IPS-NIHi7 (cell line): ENCODE data around the gene KANSL1.
A peak's percentile ranks its signal among the peaks of the same experiment; 100 is the strongest.
"Not testable (repeated sequence)": the region's sequence is repeated elsewhere in the genome, so short reads cannot be mapped to it uniquely, and the experiment has no call there.

ENCODE experiments used
- DNase-seq: peaks from one replicate; pipeline ENCODE4 v3.0.0; 2012; ENCODE audit warnings: mixed read lengths; ENCODE audit errors: extremely low spot score

The KANSL1 gene, protein sequence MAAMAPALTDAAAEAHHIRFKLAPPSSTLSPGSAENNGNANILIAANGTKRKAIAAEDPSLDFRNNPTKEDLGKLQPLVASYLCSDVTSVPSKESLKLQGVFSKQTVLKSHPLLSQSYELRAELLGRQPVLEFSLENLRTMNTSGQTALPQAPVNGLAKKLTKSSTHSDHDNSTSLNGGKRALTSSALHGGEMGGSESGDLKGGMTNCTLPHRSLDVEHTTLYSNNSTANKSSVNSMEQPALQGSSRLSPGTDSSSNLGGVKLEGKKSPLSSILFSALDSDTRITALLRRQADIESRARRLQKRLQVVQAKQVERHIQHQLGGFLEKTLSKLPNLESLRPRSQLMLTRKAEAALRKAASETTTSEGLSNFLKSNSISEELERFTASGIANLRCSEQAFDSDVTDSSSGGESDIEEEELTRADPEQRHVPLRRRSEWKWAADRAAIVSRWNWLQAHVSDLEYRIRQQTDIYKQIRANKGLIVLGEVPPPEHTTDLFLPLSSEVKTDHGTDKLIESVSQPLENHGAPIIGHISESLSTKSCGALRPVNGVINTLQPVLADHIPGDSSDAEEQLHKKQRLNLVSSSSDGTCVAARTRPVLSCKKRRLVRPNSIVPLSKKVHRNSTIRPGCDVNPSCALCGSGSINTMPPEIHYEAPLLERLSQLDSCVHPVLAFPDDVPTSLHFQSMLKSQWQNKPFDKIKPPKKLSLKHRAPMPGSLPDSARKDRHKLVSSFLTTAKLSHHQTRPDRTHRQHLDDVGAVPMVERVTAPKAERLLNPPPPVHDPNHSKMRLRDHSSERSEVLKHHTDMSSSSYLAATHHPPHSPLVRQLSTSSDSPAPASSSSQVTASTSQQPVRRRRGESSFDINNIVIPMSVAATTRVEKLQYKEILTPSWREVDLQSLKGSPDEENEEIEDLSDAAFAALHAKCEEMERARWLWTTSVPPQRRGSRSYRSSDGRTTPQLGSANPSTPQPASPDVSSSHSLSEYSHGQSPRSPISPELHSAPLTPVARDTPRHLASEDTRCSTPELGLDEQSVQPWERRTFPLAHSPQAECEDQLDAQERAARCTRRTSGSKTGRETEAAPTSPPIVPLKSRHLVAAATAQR (N-terminal part only)

DNA sequence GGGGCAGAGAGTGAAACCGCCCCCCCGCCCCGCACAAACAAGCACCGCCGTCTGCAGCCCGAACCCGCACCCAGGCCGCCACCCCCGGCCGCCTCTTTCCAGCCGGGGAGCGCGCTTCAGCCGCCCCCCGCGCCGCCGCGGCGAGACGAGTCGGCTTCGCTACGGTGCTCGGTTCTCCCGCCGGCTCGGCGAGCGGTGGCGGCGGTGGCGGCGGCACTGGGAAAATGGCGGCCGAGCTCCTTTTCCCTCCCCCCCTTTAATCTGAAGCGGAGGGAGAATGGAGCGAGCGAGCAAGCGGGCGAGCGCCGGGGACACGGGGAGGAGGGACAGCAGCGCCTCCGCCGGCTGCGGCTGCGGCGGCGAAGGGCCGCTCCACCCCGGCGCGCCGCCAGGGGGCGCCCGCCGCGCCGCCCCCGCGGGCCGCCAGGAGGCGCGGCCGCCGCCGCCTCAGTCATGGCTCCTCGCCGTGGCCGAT lies at the start of gene KANSL1:
KANSL1 (minus strand) TSS at position 279 of the 475 bp plus-strand sequence. CDS start 21,286 bp downstream, outside the sequence.
- DNase-seq = peak; percentile 98

DNA sequence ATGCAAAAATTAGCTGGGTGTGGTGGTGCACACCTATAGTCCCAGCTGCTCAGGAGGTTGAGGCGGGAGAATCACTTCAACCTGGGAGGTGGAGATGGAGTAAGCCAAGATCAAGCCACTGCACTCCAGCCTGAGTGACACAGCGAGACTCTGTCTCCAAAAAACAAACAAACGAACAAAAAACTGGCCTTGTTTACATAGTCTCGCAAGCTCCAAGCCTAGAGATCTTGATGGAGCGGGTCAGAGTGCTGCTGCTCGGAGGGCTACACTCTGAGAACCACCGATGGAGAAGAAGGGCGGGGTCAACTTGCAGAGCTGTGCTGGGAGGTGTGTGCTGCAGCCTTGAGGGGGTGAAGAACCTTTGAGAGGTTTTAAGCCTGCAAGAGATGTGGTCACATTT lies 38.1 kb upstream of the KANSL1 start:
- DNase-seq = not testable (repeated sequence)

DNA sequence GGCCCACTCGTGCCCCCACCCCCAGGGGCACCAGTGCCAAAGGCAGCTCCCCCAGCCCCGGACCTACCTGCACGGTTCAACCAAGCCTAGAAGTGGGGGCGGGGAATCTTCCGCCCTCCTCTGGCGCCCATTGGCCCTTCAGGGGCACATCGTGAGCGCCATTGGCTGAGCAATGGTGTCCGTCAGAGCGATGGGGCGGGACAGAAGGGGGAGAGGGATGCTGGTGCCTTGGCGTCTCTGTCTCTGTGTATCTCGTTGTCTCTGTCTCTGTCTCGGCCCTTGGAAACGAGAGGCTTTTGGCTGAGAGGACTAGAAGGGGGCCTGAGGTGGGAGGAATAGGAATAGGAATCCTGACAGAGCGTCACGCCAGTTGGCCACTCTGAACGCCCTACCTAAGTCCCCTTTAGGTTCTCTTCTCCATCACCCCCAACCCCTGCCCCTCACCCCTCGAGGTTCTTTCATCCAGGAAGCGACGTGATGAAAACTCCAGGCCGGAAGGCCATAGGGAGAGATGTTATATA lies 32.1 kb upstream of the KANSL1 start:
- DNase-seq = peak; percentile 98

DNA sequence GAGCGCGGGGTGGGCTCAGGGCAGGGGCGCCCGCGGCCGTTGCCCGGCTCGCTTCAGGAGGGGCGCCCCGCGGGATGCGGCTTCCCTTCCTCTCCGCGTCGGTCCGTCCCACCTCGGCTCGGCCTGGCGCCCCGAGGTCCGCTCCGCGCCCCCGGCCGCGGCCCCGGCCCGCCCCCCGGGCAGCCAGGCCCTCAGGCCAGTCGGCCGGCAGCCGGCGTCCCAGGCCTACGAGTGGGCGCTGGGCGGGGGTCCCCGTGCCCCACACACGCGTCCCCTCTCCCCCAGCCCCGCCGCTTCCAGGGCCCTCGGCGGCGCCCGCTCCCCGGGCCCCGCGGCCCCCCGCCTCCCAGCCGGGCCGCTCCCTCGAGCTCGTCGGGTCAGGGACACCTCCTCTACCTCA lies 31.6 kb upstream of the KANSL1 start:
- DNase-seq = peak; percentile 40

DNA sequence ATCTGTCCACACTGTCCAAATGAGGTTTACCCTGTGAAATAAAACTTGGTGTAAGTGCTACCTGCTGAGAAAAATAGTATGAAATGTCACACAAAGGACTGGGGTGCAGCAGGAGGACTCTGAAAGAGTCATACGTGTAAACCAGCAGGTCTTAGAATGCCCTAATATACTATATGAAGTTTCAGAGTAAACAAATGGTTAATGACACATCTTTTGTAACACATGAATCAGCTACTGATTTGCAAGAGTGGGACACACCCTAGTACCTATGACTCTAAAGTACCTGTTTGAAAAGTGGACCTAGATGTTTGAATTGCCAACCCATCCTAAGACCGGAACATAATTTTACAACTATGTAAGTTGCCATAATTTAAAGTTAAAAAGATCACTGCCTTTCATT lies 29.8 kb upstream of the KANSL1 start:
- DNase-seq = not testable (repeated sequence)

DNA sequence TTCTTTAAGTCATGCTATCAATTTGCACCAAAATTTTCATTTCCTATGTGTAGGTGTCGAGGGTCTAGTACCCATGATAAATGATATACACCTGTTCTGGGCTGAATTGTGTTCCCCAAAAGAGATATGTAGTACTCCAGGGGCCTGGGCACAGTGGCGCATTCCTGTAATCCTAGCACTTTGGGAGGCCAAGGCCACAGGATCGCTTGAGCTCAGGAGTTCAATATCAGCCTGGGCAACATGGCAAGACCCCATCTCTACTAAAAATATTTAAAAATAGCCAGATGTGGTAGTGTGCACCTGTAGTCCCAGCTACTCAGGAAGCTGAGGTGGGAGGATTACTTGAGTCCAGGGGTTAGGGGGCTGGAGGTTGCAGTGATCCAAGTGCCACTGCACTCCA lies 23.5 kb upstream of the KANSL1 start:
- DNase-seq = no peak

DNA sequence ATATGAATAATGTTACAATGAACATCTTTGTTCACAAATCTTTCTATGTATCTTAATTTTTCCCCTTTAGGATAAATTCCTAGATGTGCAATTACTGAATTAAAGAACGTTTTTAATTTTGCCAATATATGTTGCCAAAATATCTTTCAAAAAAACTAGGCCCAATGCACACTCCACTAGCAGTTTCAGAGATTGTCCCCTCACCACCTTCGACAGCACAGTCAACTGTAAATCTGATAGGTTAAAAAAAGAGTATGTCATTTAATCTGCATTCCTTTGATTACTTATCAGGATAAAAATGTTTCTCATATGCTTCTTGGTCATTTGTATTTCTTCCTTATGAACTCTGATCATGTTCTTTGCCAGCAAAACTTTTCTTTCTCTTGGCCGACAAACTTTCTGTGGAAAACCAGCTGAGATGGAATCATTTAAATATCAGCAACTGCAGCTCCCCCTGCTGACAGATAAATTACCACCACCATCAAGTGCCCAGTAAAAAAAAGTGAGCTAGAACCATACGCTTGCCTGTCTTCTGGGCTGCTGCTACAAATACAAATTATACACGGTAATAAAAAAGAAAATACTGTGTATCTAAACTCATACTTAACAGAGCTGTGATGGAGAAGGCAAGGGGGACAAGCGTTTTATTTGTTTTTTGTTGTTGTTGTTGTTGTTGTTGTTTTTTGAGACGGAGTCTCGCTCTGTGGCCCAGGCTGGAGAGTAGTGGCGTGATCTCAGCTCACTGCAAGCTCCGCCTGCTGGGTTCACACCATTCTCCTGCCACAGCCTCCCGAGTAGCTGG lies 19.6 kb upstream of the KANSL1 start:
- DNase-seq = peak; percentile 89

DNA sequence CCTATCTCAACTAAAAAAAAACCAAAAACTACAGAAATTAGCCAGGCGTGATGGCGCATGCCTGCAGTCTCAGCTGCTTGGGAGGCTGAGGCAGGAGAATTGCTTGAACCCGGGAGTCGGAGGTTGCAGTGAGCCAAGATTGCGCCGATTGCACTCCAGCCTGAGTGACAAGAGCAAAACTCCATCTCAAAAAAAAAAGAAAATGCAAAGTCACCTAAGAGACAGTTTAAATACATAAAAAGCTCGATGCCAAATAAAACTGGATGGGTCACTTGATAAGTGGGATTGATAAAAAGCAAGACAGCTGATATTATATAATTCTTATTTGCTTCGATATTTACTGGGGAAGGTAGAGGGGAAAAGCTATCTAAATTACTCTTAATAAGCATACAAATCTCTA lies 15.8 kb upstream of the KANSL1 start:
- no peak for DNase-seq

DNA sequence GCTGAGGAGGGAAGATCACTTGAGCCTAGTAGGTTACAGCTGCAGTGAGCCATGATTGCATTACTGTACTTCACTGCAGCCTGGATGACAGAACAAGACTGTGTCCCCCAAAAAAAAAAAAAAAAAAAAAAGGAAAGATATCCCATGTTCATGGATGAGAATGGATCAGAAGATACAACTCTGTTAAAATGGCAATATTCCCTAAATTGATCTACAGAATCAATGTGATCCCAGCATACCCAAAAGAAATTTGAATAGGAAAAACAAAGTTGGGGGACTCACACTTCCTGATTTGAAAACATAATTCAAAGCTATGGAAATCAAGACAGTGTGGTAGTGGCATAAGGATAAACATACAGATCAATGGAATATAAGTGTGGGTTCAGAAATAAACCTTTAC lies 12.7 kb upstream of the KANSL1 start:
- DNase-seq = no peak

DNA sequence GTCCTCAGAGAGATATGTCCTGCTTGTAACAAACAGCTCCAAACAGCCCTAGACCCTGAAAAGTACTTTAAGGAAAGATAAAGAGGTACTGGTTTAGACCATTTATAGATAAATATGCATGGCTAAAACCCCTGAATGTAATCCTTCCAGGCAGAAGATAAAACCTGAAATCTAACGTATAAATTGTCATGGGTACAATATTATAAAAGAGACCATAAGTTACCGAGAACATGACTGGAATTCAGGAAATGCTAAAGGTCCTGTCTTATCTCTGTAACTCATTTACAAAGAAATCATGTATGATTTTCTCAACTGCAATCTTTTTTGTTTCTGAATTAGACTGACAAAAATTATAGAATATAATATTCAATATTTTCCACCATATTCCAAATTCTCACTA lies 9.2 kb upstream of the KANSL1 start:
- DNase-seq = no peak

DNA sequence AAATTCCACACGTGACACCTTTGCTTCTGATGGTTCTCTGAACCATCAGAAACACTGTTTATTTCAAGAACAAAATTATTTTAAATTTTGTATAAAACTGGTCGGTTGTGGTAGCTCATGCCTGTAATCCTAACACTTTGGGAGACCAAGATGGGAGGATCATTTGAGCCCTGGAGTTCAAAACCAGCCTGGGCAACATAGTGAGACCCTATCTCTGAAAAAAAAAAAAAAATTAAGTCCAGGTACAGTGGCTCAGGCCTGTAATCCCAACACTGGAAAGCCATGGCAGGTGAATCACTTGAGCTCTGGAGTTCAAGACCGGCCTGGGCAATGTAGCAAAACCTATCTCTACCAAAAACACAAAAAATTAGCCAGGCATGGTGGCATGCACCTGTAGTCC lies 8.3 kb upstream of the KANSL1 start:
- DNase-seq = no peak

DNA sequence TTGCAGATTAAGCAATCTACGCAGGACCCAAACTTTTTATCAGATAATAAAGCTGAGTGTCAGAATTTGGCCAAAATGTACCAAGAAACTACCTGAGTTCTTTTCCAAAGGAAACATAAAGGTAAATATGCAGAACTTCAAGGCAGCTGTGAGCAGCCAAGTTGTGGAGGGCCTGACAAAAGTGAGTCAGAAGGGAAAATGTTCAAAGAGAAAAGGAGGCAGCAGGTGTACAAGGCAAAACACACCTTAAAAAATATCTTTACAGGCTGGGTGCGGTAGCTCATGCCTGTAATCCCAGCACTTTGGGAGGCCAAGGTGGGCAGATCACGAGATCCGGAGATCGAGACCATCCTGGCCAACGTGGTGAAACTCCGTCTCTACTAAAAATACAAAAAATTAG lies 7.0 kb upstream of the KANSL1 start:
- DNase-seq = no peak

DNA sequence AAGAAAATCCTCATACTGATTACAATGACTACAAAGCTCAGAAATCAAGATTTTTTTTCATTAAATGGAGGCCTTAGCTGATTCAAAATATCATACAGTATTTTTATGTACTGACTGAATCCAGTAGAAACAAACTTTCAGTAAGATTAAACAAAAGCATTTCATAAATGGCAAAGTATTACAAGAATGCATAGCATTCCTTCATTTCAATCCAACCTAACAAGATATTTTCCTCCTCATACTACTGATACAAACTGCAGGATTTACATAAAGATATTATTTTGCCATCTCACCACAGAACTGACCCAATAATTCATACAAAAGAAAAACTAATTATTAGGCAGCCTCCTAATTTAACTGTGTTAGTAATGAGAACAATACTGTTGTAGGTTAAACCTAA lies 6.2 kb upstream of the KANSL1 start:
- no peak for DNase-seq

DNA sequence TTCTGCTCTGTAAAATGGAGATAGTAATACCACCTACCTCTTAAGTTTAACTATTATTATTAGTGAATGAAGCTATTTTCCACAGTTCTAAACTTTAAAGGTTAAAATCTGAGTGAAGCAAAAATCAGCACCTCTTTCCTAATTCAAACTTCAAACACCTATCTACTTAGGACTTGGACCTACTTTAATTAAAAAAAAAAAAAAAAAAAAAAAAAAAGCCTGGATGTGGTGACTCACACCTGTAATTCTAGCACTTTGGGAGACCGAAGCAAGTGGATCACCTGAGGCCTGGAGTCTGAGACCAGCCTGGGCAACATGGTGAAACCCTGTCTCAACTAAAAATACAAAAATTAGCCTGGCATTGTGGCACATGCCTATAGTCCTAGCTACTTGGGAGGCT lies 5.0 kb upstream of the KANSL1 start:
- no peak for DNase-seq

DNA sequence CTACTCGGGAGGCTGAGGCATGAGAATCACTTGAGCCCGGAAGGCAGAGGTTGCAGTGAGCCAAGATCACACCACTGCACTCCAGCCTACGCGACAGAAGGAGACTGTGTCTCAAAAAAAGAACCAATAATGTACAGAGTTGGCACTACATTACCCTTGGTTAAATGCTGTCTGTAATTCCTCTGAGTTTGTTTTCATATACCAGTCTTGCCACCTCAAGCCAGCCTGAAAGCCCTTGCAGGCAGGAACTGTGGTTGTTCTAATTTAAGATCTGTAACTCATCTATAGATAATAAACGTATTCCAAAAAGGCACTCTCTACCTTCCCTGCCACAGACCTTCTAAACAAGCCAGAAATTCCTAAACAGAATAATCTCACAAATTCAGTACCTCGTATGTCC lies 4.3 kb upstream of the KANSL1 start:
- DNase-seq = no peak

DNA sequence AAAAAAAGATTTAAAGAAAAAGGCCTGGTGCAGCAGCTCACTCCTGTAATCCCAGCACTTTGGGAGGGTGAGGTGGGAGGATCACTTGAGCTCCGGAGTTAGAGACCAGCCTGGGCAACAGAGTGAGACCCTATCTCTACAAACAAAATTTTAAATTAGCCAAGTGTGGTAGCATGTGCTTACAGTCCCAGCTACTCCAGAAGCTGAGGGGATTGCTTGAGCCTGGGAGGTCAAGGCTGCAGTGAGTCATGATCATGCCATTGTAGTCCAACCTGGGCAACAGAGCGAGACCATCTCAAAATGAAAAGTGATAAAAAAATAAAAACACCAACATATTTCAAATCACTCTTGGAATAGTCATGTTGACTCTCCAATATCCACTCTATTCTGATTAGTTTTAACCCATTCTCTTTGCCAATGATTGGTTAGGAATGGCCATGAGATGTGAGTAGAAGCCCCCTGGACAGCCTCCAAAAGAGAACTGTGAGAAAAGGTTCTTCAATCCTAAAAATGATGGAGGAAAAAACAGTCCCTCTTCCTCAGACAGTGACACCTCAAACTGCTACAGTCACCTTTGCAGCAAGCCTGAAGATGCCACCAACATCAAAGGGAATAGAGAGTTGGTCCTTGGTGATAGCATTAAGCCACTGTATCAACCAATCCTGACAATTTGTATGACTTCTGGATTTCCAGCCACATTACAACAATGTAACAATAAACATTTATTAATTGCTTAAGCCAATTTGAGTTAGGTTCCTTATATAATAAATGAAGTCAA lies 2.9 kb upstream of the KANSL1 start:
- no peak for DNase-seq

DNA sequence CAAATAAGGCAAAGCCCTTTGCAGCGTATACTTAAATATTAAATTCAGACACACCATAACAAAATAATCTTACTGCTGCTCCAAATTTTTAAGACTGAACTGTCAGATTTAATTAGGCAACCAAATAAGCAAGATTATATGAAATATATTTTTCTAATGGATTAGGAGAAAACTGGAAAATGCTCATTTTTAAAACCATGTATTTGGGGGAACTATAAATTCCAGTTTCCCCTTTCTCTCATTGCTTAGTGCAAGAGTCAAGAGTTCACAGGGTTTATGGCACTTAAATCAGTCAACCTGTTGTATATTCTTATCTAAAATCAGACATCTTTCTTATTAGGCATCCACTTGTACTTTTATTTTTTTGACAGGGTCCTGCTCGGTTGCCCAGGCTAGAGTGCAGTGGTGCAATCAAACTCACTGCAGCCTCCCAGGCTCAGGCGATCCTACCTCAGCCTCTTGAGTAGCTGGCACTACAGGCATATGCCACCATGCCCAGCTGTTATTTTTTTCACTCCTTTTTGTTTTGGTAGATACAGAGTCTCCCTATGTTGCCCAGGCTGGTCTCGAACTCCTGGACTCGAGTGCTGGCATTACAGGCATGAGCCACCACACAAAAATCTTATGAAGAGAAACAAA lies 2.1 kb upstream of the KANSL1 start:
- no peak for DNase-seq

DNA sequence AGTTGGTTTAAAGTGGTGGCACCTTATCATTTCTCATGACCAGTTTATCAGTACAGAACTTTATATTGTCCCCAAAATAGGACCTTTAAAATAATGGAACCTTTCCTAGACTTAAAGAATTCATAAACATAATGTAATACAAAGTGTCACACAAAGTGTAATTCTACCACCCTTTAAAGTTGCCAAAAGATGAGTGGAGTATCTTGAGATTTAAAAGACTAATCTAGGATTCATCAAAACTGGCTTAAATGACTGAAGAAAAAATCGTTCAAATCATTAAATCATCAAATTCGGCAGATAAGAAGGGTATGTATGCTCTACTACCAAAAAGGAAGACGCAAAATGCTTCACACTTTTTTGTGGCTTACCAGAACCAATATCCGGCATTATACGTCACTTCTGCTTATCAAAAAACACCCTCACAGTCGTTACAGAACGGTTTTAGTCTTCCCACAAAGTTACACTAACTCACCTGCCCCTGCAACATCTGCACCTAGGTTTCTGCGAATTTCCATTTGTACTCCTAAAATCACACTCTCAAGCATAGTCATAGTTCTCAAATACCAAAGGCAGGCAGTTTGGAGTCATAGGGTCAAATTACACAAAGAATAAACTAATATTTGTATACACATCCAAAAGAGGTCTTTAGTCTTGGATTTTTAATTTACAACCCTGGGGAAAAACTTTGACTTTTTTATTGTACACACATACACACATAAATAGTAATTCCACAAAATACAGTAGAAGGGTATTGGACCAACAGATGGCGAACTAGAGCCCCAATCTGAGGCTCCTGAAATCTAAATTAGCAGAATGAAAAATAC lies 1.4 kb upstream of the KANSL1 start:
- DNase-seq = peak; percentile 43
